ENCODE measurements around the gene THSD4. TPM values are rescaled to one million over a fixed set of nuclear protein-coding genes. Genes with fewer than 3 reads are reported as not detected.

THSD4 gene
- total RNA-seq, 2 experiments from 2014 or later: not detected

GRCh38 chr15:71808311-71809020, 693.2 kb downstream of the THSD4 start:
- Mint-ChIP-seq H3K4me1 (no peaks in the 10 kb centered on the region), H3K27me3 (no peaks in the 10 kb centered on the region), H3K36me3 (no peaks in the 10 kb centered on the region), H3K27ac (no peak overlapping the region), H3K9me3 (ENCODE audit: low read depth) (no peaks in the 10 kb centered on the region), H3K4me3 (no peak overlapping the region)
- CTCF ChIA-PET: interaction anchor here (1.3 kb wide), 1 partner anchor 65 kb away, joined by 4 read pairs; no protein-coding TSS in a partner anchor
- DNase-seq: no peak
- no peak for ATAC-seq

GRCh38 chr15:71809346-71809745, 694.1 kb downstream of the THSD4 start:
- H3K27ac Mint-ChIP-seq: no peak overlapping the region
- DNase-seq (no peak), ATAC-seq (no peak)
- H3K4me3 Mint-ChIP-seq: no peak overlapping the region
- CTCF ChIA-PET: no interaction called here
- no peaks in the 10 kb centered on the region for H3K4me1 Mint-ChIP-seq
- H3K27me3 Mint-ChIP-seq: no peaks in the 10 kb centered on the region
- H3K9me3 Mint-ChIP-seq (ENCODE audit: low read depth): no peaks in the 10 kb centered on the region
- no peaks in the 10 kb centered on the region for H3K36me3 Mint-ChIP-seq

GRCh38 chr15:71810256-71811035, 695.2 kb downstream of the THSD4 start, which contains the start of gene NR2E3:
NR2E3 (plus strand) TSS chr15:71810554; CDS start chr15:71810744, 190 bp downstream.
- no peaks in the 10 kb centered on the region for H3K9me3 Mint-ChIP-seq (ENCODE audit: low read depth)
- DNase-seq (no peak), ATAC-seq (no peak)
- no peaks in the 10 kb centered on the region for H3K36me3 Mint-ChIP-seq
- CTCF ChIA-PET: no interaction called here
- no peak within 1 kb of the TSS for H3K4me3 Mint-ChIP-seq
- H3K27ac Mint-ChIP-seq: no peak within 1 kb of the TSS
- no peaks in the 10 kb centered on the region for H3K4me1 Mint-ChIP-seq
- H3K27me3 Mint-ChIP-seq: no peaks in the 10 kb centered on the region

- H3K27me3 Mint-ChIP-seq: no peaks in the 10 kb centered on the region
- CTCF ChIA-PET: no interaction called here
- no peak overlapping the region for H3K27ac Mint-ChIP-seq
- no peak overlapping the region for H3K4me3 Mint-ChIP-seq
- no peaks in the 10 kb centered on the region for H3K9me3 Mint-ChIP-seq (ENCODE audit: low read depth)
- H3K4me1 Mint-ChIP-seq: no peaks in the 10 kb centered on the region
- H3K36me3 Mint-ChIP-seq: no peaks in the 10 kb centered on the region
- ATAC-seq (no peak), DNase-seq (no peak)
These were observed 695.9 kb downstream of the THSD4 start for GRCh38 chr15:71811036-71811736.

- H3K4me3 Mint-ChIP-seq: no peak overlapping the region
- no peak for DNase-seq
- no peaks in the 10 kb centered on the region for H3K4me1 Mint-ChIP-seq
- CTCF ChIA-PET: no interaction called here
- no peaks in the 10 kb centered on the region for H3K36me3 Mint-ChIP-seq
- ATAC-seq: no peak
- H3K27me3 Mint-ChIP-seq: no peaks in the 10 kb centered on the region
- no peak overlapping the region for H3K27ac Mint-ChIP-seq
- no peaks in the 10 kb centered on the region for H3K9me3 Mint-ChIP-seq (ENCODE audit: low read depth)
These were observed 696.8 kb downstream of the THSD4 start for GRCh38 chr15:71811752-71812735.

GRCh38 chr15:71812966-71813722, 697.9 kb downstream of the THSD4 start:
- H3K36me3 Mint-ChIP-seq: no peaks in the 10 kb centered on the region
- no peaks in the 10 kb centered on the region for H3K4me1 Mint-ChIP-seq
- H3K27ac Mint-ChIP-seq: no peak overlapping the region
- H3K9me3 Mint-ChIP-seq (ENCODE audit: low read depth): peaks cover 4% of the 10 kb centered on the region
- no peak for ATAC-seq
- no peaks in the 10 kb centered on the region for H3K27me3 Mint-ChIP-seq
- no peak overlapping the region for H3K4me3 Mint-ChIP-seq
- CTCF ChIA-PET: no interaction called here
- no peak for DNase-seq

- H3K36me3 Mint-ChIP-seq: no peaks in the 10 kb centered on the region
- no peak for ATAC-seq
- H3K4me3 Mint-ChIP-seq: no peak overlapping the region
- peaks cover 7% of the 10 kb centered on the region for H3K9me3 Mint-ChIP-seq (ENCODE audit: low read depth)
- no peak for DNase-seq
- no peak overlapping the region for H3K27ac Mint-ChIP-seq
- H3K4me1 Mint-ChIP-seq: no peaks in the 10 kb centered on the region
- no peaks in the 10 kb centered on the region for H3K27me3 Mint-ChIP-seq
- CTCF ChIA-PET: no interaction called here
These were observed 698.6 kb downstream of the THSD4 start for GRCh38 chr15:71813723-71814470.

GRCh38 chr15:71815301-71815700, 700.0 kb downstream of the THSD4 start:
- Mint-ChIP-seq H3K27me3 (no peaks in the 10 kb centered on the region), H3K36me3 (no peaks in the 10 kb centered on the region), H3K9me3 (ENCODE audit: low read depth) (peaks cover 9% of the 10 kb centered on the region), H3K4me3 (no peak overlapping the region), H3K27ac (no peak overlapping the region), H3K4me1 (no peaks in the 10 kb centered on the region)
- DNase-seq (no peak), ATAC-seq (no peak)
- CTCF ChIA-PET: no interaction called here

GRCh38 chr15:71817351-71817750, 702.1 kb downstream of the THSD4 start:
- H3K4me1 Mint-ChIP-seq: no peaks in the 10 kb centered on the region
- H3K4me3 Mint-ChIP-seq: no peak overlapping the region
- CTCF ChIA-PET: no interaction called here
- H3K27me3 Mint-ChIP-seq: no peaks in the 10 kb centered on the region
- ATAC-seq: no peak
- peaks cover 7% of the 10 kb centered on the region for H3K36me3 Mint-ChIP-seq
- DNase-seq: no peak
- H3K9me3 Mint-ChIP-seq (ENCODE audit: low read depth): peaks cover 16% of the 10 kb centered on the region
- H3K27ac Mint-ChIP-seq: no peak overlapping the region

GRCh38 chr15:71820127-71820526, 704.9 kb downstream of the THSD4 start:
- Mint-ChIP-seq H3K36me3 (peaks cover 20% of the 10 kb centered on the region), H3K9me3 (ENCODE audit: low read depth) (peaks cover 18% of the 10 kb centered on the region), H3K4me1 (no peaks in the 10 kb centered on the region), H3K4me3 (no peak overlapping the region), H3K27me3 (no peaks in the 10 kb centered on the region), H3K27ac (no peak overlapping the region)
- CTCF ChIA-PET: no interaction called here
- DNase-seq (no peak), ATAC-seq (no peak)

- Mint-ChIP-seq H3K27me3 (no peaks in the 10 kb centered on the region), H3K4me3 (no peak overlapping the region), H3K9me3 (ENCODE audit: low read depth) (peaks cover 18% of the 10 kb centered on the region), H3K4me1 (no peaks in the 10 kb centered on the region), H3K36me3 (peaks cover 25% of the 10 kb centered on the region), H3K27ac (no peak overlapping the region)
- CTCF ChIA-PET: no interaction called here
- DNase-seq (no peak), ATAC-seq (no peak)
These were observed 706.4 kb downstream of the THSD4 start for GRCh38 chr15:71821547-71822129.

Data from activated CD8-positive, alpha-beta memory T cell treated with anti-CD3 and anti-CD28 coated beads, Interleukin-2, amount 10 ng/mL, durations not matched to agents 7 days and 5 days (primary cell).